Activated naive CD8-positive, alpha-beta T cell treated with anti-CD3 and anti-CD28 coated beads for 36 hours (primary cell): ENCODE measurements around the gene CLIP4. TPM values are rescaled to one million over a fixed set of nuclear protein-coding genes. Genes with fewer than 3 reads are reported as not detected.

Experiments
- DNase-seq: peaks from one replicate; pipeline ENCODE4 v3.0.0; 2021
- H3K27ac Mint-ChIP-seq: one replicate; pipeline ENCODE4 v1.8.0; 2022; ENCODE audit warnings: mild to moderate bottlenecking, moderate library complexity, mixed read lengths
- H3K27me3 Mint-ChIP-seq: one replicate; pipeline ENCODE4 v1.8.0; 2022; ENCODE audit warnings: mild to moderate bottlenecking, mixed read lengths
- H3K36me3 Mint-ChIP-seq: one replicate; pipeline ENCODE4 v1.8.0; 2021; ENCODE audit warnings: mild to moderate bottlenecking, mixed read lengths
- H3K4me1 Mint-ChIP-seq: one replicate; pipeline ENCODE4 v1.8.0; 2021; ENCODE audit warnings: mixed read lengths
- H3K4me3 Mint-ChIP-seq: one replicate; pipeline ENCODE4 v1.8.0; 2022; ENCODE audit warnings: mild to moderate bottlenecking, moderate library complexity, mixed read lengths
- H3K9me3 Mint-ChIP-seq: one replicate; pipeline ENCODE4 v1.8.0; 2022; ENCODE audit warnings: mixed read lengths
- total RNA-seq, 2 experiments: library from RNA; stranded (reverse); gene quantifications; one replicate each; pipeline ENCODE4 v1.2.3, GENCODE V29; 2021

Gene CLIP4
- total RNA-seq, 2 experiments from 2014 or later, result 15.8 to 18.7 TPM

DNA sequence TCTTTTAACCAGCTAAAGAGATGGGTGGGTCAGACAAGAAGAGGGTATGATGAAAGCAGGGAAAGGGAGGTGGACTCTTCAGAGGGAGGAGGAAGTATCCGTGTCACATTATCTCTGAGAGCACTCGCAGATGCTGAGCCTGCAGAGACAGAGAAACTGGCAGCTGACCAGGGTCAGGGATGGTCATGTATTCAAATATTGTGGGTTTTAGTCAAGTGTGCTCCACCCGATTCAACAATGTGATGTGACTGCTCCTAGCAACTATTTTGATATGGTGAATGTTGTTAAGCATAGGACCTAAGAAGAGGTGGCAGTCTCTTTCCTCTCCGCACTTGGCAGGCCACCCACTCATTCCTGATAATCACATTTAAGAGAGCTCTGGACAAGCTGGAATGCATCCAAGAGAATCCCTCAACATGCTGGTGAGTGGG is 1.3 kb upstream of the CLIP4 start:
- H3K9me3 Mint-ChIP-seq, result no peaks in the 10 kb centered on the region
- H3K27ac Mint-ChIP-seq, result no peak overlapping the region
- DNase-seq, result no peak
- H3K4me3 Mint-ChIP-seq, result no peak overlapping the region
- H3K36me3 Mint-ChIP-seq, result peaks cover 4% of the 10 kb centered on the region
- peaks cover 29% of the 10 kb centered on the region for H3K4me1 Mint-ChIP-seq
- H3K27me3 Mint-ChIP-seq, result peaks cover 4% of the 10 kb centered on the region

DNA sequence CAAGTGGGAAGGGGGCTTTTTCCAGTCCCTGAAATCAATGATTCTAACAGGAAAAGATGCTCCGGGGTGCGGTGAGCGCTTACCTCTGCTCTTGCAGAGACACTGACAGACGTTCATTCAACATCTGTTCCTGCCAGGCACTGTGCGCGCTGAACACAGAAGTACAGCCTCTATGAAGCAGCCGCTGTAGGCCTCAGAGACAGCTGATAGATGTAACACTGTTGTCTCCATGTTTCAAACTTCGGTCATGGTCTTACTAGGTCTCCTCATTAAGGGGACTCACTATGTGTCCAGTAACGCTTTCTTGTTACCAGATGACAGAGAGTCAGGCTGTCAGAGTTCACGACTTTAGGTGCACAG is 649 bp upstream of the CLIP4 start:
- DNase-seq, result no peak
- peaks cover 2% of the 10 kb centered on the region for H3K27me3 Mint-ChIP-seq
- peaks cover 35% of the 10 kb centered on the region for H3K4me1 Mint-ChIP-seq
- peak overlapping the region; percentile 80 for H3K4me3 Mint-ChIP-seq
- H3K9me3 Mint-ChIP-seq, result no peaks in the 10 kb centered on the region
- peaks cover 4% of the 10 kb centered on the region for H3K36me3 Mint-ChIP-seq
- H3K27ac Mint-ChIP-seq, result peak overlapping the region; percentile 88

DNA sequence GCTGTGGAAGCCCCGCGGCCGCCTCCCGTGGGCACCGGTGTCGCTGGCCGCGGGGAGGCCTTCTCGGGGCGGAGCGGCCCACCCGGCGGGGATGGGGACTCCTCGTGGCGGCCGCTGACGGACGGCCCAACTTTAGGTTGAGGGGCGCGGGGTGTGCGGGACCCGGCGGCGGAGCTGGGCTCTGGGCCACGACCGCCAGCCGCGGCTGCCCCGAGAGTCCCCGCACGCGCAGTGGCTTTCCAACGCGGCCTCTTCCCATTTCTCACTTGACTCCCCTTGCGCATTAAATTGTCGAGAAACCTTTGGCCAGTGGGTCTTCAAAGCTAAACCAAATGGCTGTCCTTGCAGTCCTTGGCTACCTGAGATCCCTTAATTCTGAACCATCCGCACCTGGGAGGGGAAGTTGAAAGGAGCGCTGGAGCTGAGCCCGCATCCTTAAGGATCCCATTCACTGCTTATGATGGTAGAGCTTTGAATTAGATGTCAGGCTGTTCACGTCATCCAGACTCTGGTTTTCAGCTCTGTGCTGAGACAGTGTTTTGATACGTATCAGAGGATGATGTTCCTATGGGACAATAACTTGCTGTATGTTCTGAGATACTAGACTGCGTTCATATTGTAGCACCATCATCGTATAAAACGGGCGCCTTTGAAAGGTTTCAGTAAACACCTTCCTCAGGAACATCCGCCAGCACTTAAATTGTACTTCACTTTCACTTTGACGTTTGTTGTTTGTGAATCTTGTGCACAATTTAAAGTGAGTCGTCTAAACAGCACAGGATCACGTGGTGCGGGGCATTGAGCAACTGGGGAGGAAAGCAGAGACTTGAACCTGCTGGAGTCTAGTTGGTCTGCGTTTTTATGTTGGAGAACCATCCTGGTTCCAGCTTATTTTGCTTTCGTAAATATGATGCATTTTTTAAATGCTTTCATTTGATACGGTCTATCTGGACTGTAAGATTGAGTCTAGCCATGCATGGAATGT is 874 bp downstream of the CLIP4 start:
- DNase-seq, result peak; percentile 61
- Mint-ChIP-seq H3K4me3 (peak overlapping the region; percentile 91), H3K36me3 (peaks cover 4% of the 10 kb centered on the region), H3K27ac (peak overlapping the region; percentile 89), H3K27me3 (no peaks in the 10 kb centered on the region), H3K4me1 (peaks cover 42% of the 10 kb centered on the region), H3K9me3 (no peaks in the 10 kb centered on the region)

DNA sequence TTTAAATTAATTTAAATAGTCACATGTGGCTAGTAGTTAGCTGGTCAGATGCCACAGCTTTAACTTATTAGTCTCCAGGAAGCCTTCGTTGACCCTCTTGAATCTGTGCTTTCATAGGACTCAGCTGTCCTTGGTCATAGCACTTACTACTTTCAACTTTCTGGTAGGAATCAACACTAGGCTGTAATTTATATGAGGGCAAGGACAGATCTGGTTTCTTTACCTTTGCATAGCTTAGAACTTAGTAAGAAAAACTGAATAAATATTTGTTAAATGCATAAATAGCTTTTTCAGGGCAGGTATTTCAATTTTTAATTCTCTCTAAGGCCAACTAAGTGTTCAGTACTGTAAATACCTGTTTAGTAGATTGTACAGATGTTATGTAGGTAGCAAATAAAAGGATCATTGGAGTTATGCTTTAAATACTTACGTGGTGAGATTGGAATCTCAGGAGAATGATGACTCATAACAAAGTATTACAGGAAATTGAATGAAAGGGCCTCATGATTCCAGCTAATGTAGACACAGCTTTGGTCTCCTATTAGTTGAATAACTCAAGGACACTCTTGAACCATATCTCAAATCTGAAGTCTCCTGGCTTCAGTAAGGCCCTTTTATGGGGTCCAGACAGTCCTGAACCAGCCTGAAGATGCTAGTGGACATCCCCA is 2.6 kb downstream of the CLIP4 start:
- H3K36me3 Mint-ChIP-seq, result peaks cover 20% of the 10 kb centered on the region
- no peak for DNase-seq
- H3K9me3 Mint-ChIP-seq, result no peaks in the 10 kb centered on the region
- no peaks in the 10 kb centered on the region for H3K27me3 Mint-ChIP-seq
- H3K4me3 Mint-ChIP-seq, result no peak overlapping the region
- no peak overlapping the region for H3K27ac Mint-ChIP-seq
- H3K4me1 Mint-ChIP-seq, result peaks cover 44% of the 10 kb centered on the region

DNA sequence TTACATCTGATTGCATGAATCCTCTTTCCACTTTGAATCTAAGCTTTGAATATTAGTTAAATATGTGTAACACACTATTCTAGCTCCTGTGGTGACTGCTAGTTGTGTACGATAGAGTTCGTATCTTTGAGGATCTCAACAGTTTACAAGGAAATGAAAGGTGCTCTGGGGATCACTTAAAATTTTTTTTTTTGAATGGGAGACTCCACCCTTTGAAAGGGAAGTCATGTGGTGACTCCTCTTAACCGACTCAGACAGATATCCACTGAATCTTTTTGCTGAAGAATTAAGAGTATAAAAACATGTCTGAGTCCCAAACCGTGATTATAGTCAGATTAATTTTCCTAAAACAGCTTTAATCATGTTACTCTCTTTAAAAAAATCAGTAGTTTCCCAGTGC is 4.0 kb downstream of the CLIP4 start:
- H3K4me3 Mint-ChIP-seq, result no peak overlapping the region
- no peak overlapping the region for H3K27ac Mint-ChIP-seq
- H3K9me3 Mint-ChIP-seq, result peaks cover 3% of the 10 kb centered on the region
- peaks cover 33% of the 10 kb centered on the region for H3K36me3 Mint-ChIP-seq
- peaks cover 54% of the 10 kb centered on the region for H3K4me1 Mint-ChIP-seq
- no peaks in the 10 kb centered on the region for H3K27me3 Mint-ChIP-seq
- DNase-seq, result no peak

DNA sequence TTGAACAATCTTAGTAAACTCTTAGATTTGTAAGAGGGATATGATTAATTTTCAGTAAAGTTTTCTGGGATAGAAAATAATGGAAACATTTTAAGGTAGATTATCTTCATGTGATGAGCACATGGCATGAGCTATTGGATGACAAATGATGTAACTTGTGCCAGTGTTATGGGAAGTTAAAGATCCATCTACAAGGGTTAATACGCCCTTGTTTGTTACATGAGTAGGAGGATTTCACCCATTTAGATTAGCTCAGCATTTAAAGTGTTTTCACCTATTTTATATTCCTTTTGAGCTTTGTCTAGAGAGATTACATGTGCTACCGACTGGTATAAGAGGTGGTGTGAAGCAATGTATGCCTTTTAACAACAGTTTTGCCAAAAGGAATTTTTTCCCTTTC is 5.6 kb downstream of the CLIP4 start:
- Mint-ChIP-seq H3K27me3 (no peaks in the 10 kb centered on the region), H3K4me3 (no peak overlapping the region), H3K36me3 (peaks cover 49% of the 10 kb centered on the region), H3K27ac (no peak overlapping the region), H3K9me3 (peaks cover 5% of the 10 kb centered on the region), H3K4me1 (peaks cover 52% of the 10 kb centered on the region)
- no peak for DNase-seq

DNA sequence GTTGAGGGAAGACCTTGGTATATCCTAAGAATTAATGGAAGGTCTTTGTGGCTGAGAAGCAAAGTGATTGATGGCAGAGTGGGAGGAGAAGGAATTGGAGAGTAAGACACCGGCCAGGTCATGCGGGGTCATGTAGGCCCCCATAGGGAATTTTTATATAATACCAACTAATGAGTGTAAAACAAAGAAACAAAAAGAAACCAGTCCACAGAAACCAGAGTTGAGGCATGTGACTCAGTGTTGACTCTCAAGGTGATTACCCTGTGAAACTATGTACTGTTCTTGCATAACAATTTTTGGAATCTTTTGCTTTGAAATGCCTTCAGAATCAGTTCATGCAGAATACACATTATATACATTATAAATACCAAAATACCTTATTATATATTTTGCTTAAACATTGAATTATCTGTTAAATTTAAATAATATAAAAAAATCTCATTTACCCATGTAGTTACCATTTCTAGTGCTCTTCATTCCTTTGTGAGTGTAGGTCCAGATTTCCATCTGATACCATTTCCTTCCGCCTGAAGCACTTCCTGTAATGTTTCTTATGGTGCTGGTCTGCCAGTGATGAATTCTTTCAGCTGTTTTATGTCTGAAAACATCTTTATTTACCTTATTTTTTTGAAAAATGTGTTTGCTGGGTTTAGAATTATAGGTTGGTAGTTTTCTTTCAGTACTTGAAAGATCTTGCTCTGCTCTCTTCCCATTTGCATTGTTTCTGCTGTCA is 8.6 kb downstream of the CLIP4 start:
- Mint-ChIP-seq H3K4me3 (no peak overlapping the region), H3K36me3 (peaks cover 57% of the 10 kb centered on the region), H3K27ac (peak overlapping the region; percentile 65), H3K9me3 (peaks cover 5% of the 10 kb centered on the region), H3K27me3 (no peaks in the 10 kb centered on the region), H3K4me1 (peaks cover 55% of the 10 kb centered on the region)
- no peak for DNase-seq

DNA sequence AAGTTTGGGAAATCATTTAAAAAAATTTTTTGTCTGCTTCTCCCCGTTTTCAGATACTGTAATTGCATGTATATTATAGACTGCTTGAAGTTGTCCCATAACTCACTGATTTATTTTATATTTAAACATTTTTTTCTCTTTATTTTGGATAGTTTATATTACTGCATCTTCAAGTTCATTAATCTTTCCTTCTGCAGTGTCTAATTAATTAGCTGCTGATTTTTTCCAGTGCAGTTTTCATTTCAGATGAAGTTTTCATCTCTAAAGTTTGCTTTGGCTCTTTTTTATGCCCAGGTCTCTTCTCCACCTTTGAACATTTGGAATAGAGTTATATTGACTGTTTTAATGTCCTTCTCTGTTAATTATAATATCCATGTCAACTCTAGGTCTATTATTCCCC is 9.3 kb downstream of the CLIP4 start:
- Mint-ChIP-seq H3K4me1 (peaks cover 52% of the 10 kb centered on the region), H3K36me3 (peaks cover 58% of the 10 kb centered on the region)

DNA sequence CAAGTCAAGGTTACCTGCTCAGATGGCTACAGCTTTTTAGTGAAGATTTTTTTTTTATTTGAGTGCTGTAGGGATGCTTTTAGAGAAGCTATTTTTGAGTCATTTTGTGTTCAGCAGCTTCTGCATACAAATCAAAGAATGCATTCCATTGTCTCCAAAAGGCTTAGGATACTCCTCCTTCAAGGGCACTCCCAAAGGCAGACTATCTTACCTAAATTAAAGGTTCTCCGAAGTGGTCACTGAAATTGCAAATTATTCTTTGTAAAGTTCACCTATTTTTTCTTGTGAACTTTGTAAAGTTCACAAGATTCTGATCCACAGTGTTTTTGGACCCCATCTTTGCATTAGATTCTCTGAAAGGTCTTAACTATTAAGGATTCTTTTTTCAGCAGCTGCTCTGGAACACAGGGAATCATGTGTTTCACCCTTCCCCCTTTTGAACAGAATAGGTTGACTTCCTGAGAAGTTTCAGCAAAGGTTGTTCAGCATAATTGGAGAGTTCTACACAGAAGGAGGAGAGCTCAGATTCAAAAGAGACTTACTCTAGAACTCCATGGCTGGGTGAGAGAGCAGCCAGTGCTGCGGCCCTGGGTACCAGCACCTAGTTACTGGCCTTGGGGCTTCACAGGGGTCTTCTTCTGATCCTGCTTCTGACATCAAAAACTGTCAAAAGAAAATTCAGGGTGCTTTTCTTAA is 14.5 kb downstream of the CLIP4 start:
- no peaks in the 10 kb centered on the region for H3K27me3 Mint-ChIP-seq
- peaks cover 38% of the 10 kb centered on the region for H3K4me1 Mint-ChIP-seq
- peak overlapping the region; percentile 40 for H3K27ac Mint-ChIP-seq
- peak overlapping the region; percentile 11 for H3K4me3 Mint-ChIP-seq
- no peak for DNase-seq
- H3K9me3 Mint-ChIP-seq, result no peaks in the 10 kb centered on the region
- H3K36me3 Mint-ChIP-seq, result peaks cover 32% of the 10 kb centered on the region

More for the DNA sequence above, 9.3 kb downstream of the CLIP4 start:
- H3K27me3 Mint-ChIP-seq, result no peaks in the 10 kb centered on the region
- H3K4me3 Mint-ChIP-seq, result no peak overlapping the region
- no peak for DNase-seq
- H3K27ac Mint-ChIP-seq, result no peak overlapping the region
- H3K9me3 Mint-ChIP-seq, result peaks cover 5% of the 10 kb centered on the region

DNA sequence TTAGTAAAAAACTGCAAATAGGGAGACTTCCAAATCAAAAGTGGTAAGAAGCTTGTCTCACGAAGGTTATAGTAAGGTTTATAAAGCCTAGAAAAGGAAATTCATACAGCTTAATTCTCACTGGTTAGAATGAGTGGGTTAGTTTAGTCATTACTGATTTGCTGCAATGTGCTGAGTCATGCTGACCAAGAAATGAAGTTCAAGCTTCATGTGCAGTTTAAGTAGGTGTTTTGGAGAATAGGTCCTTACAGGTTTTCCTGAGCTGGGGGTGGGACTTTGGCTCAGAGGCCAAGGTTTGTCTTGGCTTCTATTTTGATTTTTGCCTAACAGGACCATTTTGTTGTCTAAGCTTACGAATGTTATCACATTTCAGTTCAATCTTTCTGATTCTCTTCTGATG is 15.1 kb downstream of the CLIP4 start:
- H3K9me3 Mint-ChIP-seq, result no peaks in the 10 kb centered on the region
- H3K36me3 Mint-ChIP-seq, result peaks cover 30% of the 10 kb centered on the region
- H3K27ac Mint-ChIP-seq, result peak overlapping the region; percentile 40
- H3K27me3 Mint-ChIP-seq, result no peaks in the 10 kb centered on the region
- H3K4me1 Mint-ChIP-seq, result peaks cover 38% of the 10 kb centered on the region
- no peak overlapping the region for H3K4me3 Mint-ChIP-seq
- no peak for DNase-seq

DNA sequence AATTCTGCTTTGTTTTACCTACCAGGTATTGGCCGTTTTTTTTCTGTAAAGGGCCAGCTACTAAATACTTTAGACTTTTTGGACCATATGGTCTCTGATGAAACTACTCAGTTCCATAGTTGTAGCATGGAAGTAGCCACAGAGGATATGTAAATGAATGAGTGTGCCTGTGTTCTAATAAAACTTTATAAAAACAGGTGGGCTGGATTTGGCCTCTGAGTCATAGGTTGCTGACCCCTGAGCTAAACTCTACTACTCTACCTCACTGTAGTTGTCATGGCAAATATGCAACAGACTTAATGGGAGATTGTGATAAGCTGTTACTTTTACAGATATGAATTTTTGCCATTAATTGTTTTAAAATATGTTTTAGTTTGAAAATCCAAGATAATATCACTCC is 19.7 kb downstream of the CLIP4 start:
- peaks cover 24% of the 10 kb centered on the region for H3K4me1 Mint-ChIP-seq
- H3K27ac Mint-ChIP-seq, result no peak overlapping the region
- peaks cover 14% of the 10 kb centered on the region for H3K9me3 Mint-ChIP-seq
- peaks cover 47% of the 10 kb centered on the region for H3K36me3 Mint-ChIP-seq
- DNase-seq, result no peak
- no peak overlapping the region for H3K4me3 Mint-ChIP-seq
- no peaks in the 10 kb centered on the region for H3K27me3 Mint-ChIP-seq

DNA sequence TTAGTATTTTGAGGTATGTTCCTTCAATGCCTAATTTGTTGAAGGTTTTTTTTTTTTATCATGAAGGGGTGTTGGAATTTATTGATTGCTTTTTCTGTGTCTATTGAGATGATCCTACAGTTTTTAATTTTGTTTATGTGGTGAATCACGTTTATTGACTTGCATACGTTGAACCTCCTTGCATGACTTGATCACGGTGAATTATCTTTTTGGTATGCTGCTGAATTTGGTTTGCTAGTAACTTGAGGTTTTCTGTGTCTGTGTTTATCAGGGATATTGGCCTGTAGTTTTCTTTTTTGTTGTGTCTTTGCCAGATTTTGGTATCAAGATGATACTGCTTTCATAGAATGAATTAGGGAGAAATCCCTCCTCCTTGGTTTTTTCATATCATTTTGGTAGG is 23.9 kb downstream of the CLIP4 start:
- DNase-seq, result no peak
- H3K36me3 Mint-ChIP-seq, result peaks cover 62% of the 10 kb centered on the region
- H3K27ac Mint-ChIP-seq, result no peak overlapping the region
- H3K4me1 Mint-ChIP-seq, result peaks cover 25% of the 10 kb centered on the region
- no peaks in the 10 kb centered on the region for H3K27me3 Mint-ChIP-seq
- H3K4me3 Mint-ChIP-seq, result no peak overlapping the region
- H3K9me3 Mint-ChIP-seq, result peaks cover 14% of the 10 kb centered on the region

DNA sequence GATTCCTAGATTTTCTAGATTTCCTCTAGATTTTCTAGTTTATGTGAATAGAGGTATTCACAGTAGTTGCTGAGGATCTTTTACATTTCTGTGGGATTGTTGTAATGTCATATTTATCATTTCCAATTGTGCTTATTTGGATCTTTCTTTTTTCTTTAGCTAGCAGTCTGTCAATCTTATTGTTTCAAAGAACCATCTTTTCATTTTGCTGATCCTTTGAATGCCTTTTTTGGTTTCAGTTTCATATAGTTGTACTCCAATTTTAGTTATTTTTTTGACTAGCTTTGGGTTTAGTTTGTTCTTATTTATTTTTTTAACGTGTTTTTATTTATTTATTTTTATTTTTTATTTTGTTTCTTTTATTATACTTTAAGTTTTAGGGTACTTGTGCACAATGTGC is 24.5 kb downstream of the CLIP4 start:
- no peak overlapping the region for H3K4me3 Mint-ChIP-seq
- peaks cover 14% of the 10 kb centered on the region for H3K9me3 Mint-ChIP-seq
- DNase-seq, result no peak
- no peak overlapping the region for H3K27ac Mint-ChIP-seq
- no peaks in the 10 kb centered on the region for H3K27me3 Mint-ChIP-seq
- peaks cover 25% of the 10 kb centered on the region for H3K4me1 Mint-ChIP-seq
- H3K36me3 Mint-ChIP-seq, result peaks cover 63% of the 10 kb centered on the region

DNA sequence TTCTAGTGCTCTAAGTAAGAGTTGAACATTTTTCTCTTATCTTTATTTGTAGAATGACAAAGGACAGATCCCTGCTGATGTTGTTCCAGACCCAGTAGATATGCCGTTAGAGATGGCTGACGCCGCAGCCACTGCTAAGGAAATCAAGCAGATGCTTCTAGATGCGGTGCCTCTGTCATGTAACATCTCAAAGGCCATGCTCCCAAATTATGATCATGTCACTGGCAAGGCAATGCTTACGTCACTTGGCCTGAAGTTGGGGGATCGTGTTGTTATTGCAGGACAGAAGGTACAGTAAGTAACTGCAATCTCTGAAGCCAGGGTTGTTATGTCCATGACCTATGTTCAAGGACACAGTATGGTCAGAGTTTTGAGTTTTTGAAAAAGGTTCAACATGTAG is 28.4 kb downstream of the CLIP4 start:
- peaks cover 41% of the 10 kb centered on the region for H3K36me3 Mint-ChIP-seq
- no peaks in the 10 kb centered on the region for H3K27me3 Mint-ChIP-seq
- no peak for DNase-seq
- H3K27ac Mint-ChIP-seq, result no peak overlapping the region
- peaks cover 6% of the 10 kb centered on the region for H3K9me3 Mint-ChIP-seq
- H3K4me1 Mint-ChIP-seq, result peaks cover 19% of the 10 kb centered on the region
- no peak overlapping the region for H3K4me3 Mint-ChIP-seq
